ENCODE data around the gene CFAP92. TPM values are rescaled to one million over a fixed set of nuclear protein-coding genes. Genes with fewer than 3 reads are reported as not detected.

CFAP92 gene
- total RNA-seq, 1 experiment from 2014 or later: 0.92 TPM

DNA sequence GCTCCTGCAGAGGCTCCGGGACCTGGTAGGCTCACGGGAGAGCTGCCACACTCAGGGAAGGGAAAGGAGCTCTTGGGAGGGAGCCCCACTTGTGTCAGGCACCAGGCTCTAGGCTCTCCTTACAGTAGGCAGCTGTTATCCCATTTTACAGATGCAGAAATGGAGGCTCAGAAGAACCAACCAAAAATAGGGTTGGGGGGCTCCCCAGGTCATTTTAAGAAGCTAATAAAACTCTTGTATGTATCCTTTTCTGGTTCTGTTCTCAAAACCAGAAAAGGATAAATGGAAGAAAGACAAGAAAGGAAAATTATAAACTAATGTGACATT lies 43.2 kb upstream of the CFAP92 start:
- H3K4me2 ChIP-seq (ENCODE audit: insufficient read depth, insufficient read length, low read length): no peak overlapping the region
- Mint-ChIP-seq H3K4me1 (peaks cover 15 to 33% of the 10 kb centered on the region in 2 experiments), H3K4me3 (no peak overlapping the region), H3K36me3 (ENCODE audit: insufficient read depth in 1 of 3, low read depth in 3 of 3) (no peaks in the 10 kb centered on the region), H3K27ac (no peak overlapping the region), H3K9me3 (no peaks in the 10 kb centered on the region), H3K27me3 (ENCODE audit: low read depth) (peaks cover 4% of the 10 kb centered on the region)
- no peak overlapping the region for H3K56ac ChIP-seq (ENCODE audit: insufficient read length, low read depth, low read length)
- no peak overlapping the region for H2AFZ ChIP-seq (ENCODE audit: low read length)
- no peaks in the 10 kb centered on the region for H3K79me2 ChIP-seq (ENCODE audit: insufficient read depth, low read length)
- no peak for DNase-seq
- no peak overlapping the region for H4K5ac ChIP-seq (ENCODE audit: insufficient read length, low read depth, low read length)
- no peaks in the 10 kb centered on the region for H4K20me1 ChIP-seq (ENCODE audit: control insufficient read depth, insufficient read depth, insufficient read length)
- H2BK15ac ChIP-seq (ENCODE audit: low read depth, low read length): no peak overlapping the region
- no CpG with 5 or more reads among the region's 2 CpGs for WGBS (ENCODE audit: extremely low coverage, insufficient read length, low lambda C conversion rate)
- no peak overlapping the region for H2BK20ac ChIP-seq (ENCODE audit: low read depth, low read length, poor library complexity, severe bottlenecking)
- H4K91ac ChIP-seq (ENCODE audit: insufficient read length, low read depth, low read length): no peak overlapping the region
- H3K18ac ChIP-seq (ENCODE audit: insufficient read length, low read depth, low read length): no peak overlapping the region
- H3K23ac ChIP-seq (ENCODE audit: insufficient read length, low read depth, low read length): no peak overlapping the region
- H3K9me3 ChIP-seq (ENCODE audit: control insufficient read depth, low read depth, low read length): no peaks in the 10 kb centered on the region
- no peak overlapping the region for H3K14ac ChIP-seq (ENCODE audit: insufficient read depth, low read length)
- no peak overlapping the region for H4K8ac ChIP-seq (replicated peaks; ENCODE audit: insufficient read length, low read depth, low read length)
- H3K23me2 ChIP-seq (ENCODE audit: insufficient read length, low read depth, low read length, poor library complexity, severe bottlenecking): no peaks in the 10 kb centered on the region
- H3K27me3 ChIP-seq (ENCODE audit: insufficient read depth, low read length): no peaks in the 10 kb centered on the region
- no peaks in the 10 kb centered on the region for H3K79me1 ChIP-seq (ENCODE audit: insufficient read depth, low read depth, low read length, poor library complexity, severe bottlenecking)
- no peak overlapping the region for H2BK5ac ChIP-seq (ENCODE audit: insufficient read length, low read length)
- H2BK12ac ChIP-seq (ENCODE audit: insufficient read length, low read depth, low read length): no peak overlapping the region
- TF ChIP-seq, protein P1, sequence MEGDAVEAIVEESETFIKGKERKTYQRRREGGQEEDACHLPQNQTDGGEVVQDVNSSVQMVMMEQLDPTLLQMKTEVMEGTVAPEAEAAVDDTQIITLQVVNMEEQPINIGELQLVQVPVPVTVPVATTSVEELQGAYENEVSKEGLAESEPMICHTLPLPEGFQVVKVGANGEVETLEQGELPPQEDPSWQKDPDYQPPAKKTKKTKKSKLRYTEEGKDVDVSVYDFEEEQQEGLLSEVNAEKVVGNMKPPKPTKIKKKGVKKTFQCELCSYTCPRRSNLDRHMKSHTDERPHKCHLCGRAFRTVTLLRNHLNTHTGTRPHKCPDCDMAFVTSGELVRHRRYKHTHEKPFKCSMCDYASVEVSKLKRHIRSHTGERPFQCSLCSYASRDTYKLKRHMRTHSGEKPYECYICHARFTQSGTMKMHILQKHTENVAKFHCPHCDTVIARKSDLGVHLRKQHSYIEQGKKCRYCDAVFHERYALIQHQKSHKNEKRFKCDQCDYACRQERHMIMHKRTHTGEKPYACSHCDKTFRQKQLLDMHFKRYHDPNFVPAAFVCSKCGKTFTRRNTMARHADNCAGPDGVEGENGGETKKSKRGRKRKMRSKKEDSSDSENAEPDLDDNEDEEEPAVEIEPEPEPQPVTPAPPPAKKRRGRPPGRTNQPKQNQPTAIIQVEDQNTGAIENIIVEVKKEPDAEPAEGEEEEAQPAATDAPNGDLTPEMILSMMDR (conservative IDR thresholded peaks at IDR 0.05): no peak
- no peak overlapping the region for H2BK120ac ChIP-seq (ENCODE audit: low read depth, low read length, poor library complexity, severe bottlenecking)
- no peak overlapping the region for H3T11ph ChIP-seq (ENCODE audit: low read length)
- H3K4ac ChIP-seq (ENCODE audit: low read depth, low read length): no peak overlapping the region
- H3K4me1 ChIP-seq (ENCODE audit: insufficient read depth, low read length): no peaks in the 10 kb centered on the region; the same call in 1 of the 2 replicates
- H2AK5ac ChIP-seq (ENCODE audit: insufficient read length, low read length): no peak overlapping the region
- H3K9ac ChIP-seq (ENCODE audit: extremely low read depth, insufficient read length, low read length): no peak overlapping the region
- H3K27ac ChIP-seq (ENCODE audit: insufficient read length, low read depth, low read length): no peak overlapping the region
